ENCODE data around the gene HIVEP3. TPM values are rescaled to one million over a fixed set of nuclear protein-coding genes. Genes with fewer than 3 reads are reported as not detected.

Gene HIVEP3
- total RNA-seq, 1 donor from 2014 or later: 0.37 TPM

- H3F3A ChIP-seq (ENCODE audit: low read depth): no peaks in the 10 kb centered on the region
- no peaks in the 10 kb centered on the region for H3K36me3 ChIP-seq
- H3K79me2 ChIP-seq (ENCODE audit: low read depth): no peaks in the 10 kb centered on the region
- no peak overlapping the region for H3K9ac ChIP-seq
- no peaks in the 10 kb centered on the region for H3K27me3 ChIP-seq
- Mint-ChIP-seq H3K27ac (no peak overlapping the region), H3K36me3 (no peaks in the 10 kb centered on the region), H3K4me1 (no peaks in the 10 kb centered on the region), H3K27me3 (ENCODE audit: insufficient read depth, low read depth) (peaks cover 2% of the 10 kb centered on the region), H3K9me3 (no peaks in the 10 kb centered on the region), H3K4me3 (no peak overlapping the region)
- no peak overlapping the region for H3K4me3 ChIP-seq
- no peak overlapping the region for H3K4me2 ChIP-seq
- TF ChIP-seq EZH2phosphoT487 (IDR thresholded peaks at IDR 0.05) (no peak), EZH2 (IDR thresholded peaks at IDR 0.05) (no peak), CTCF (IDR thresholded peaks at IDR 0.05) (no peak)
- no peaks in the 10 kb centered on the region for H3K4me1 ChIP-seq
- H4K20me1 ChIP-seq (ENCODE audit: low read depth): no peaks in the 10 kb centered on the region
- DNase-seq (ENCODE audit: low spot score): no peak
- H2AFZ ChIP-seq (replicated peaks): no peak overlapping the region
- no peaks in the 10 kb centered on the region for H3K9me3 ChIP-seq (ENCODE audit: low read depth)
- H3K27ac ChIP-seq: no peak overlapping the region
Measured at GRCh38 chr1:41590331-41590730, 328.4 kb downstream of the HIVEP3 start.

- Mint-ChIP-seq H3K9me3 (no peaks in the 10 kb centered on the region), H3K27ac (no peak overlapping the region), H3K27me3 (ENCODE audit: insufficient read depth, low read depth) (peaks cover 2% of the 10 kb centered on the region), H3K4me3 (no peak overlapping the region), H3K4me1 (no peaks in the 10 kb centered on the region), H3K36me3 (no peaks in the 10 kb centered on the region)
- Histone ChIP-seq H3K27me3 (no peaks in the 10 kb centered on the region), H3K4me2 (no peak overlapping the region), H2AFZ (replicated peaks) (no peak overlapping the region), H3K9me3 (ENCODE audit: low read depth) (no peaks in the 10 kb centered on the region), H3K27ac (no peak overlapping the region), H3K36me3 (no peaks in the 10 kb centered on the region), H4K20me1 (ENCODE audit: low read depth) (no peaks in the 10 kb centered on the region), H3F3A (ENCODE audit: low read depth) (no peaks in the 10 kb centered on the region), H3K4me3 (no peak overlapping the region), H3K4me1 (no peaks in the 10 kb centered on the region), H3K9ac (no peak overlapping the region), H3K79me2 (ENCODE audit: low read depth) (no peaks in the 10 kb centered on the region)
- DNase-seq (ENCODE audit: low spot score): no peak
- no peak for TF ChIP-seq EZH2phosphoT487 (IDR thresholded peaks at IDR 0.05)
- no peak for TF ChIP-seq EZH2 (IDR thresholded peaks at IDR 0.05)
- no peak for TF ChIP-seq CTCF (IDR thresholded peaks at IDR 0.05)
Measured at GRCh38 chr1:41589395-41589794, 329.3 kb downstream of the HIVEP3 start.

- Histone ChIP-seq H3K36me3 (no peaks in the 10 kb centered on the region), H3K79me2 (ENCODE audit: low read depth) (no peaks in the 10 kb centered on the region), H3K4me2 (no peak overlapping the region), H3K4me1 (no peaks in the 10 kb centered on the region), H3K4me3 (no peak overlapping the region), H3K27me3 (no peaks in the 10 kb centered on the region), H4K20me1 (ENCODE audit: low read depth) (no peaks in the 10 kb centered on the region), H3K27ac (no peak overlapping the region), H3K9ac (no peak overlapping the region), H3F3A (ENCODE audit: low read depth) (no peaks in the 10 kb centered on the region), H2AFZ (replicated peaks) (no peak overlapping the region), H3K9me3 (ENCODE audit: low read depth) (no peaks in the 10 kb centered on the region)
- TF ChIP-seq CTCF (IDR thresholded peaks at IDR 0.05): no peak
- no peak for TF ChIP-seq EZH2phosphoT487 (IDR thresholded peaks at IDR 0.05)
- no peak for TF ChIP-seq EZH2 (IDR thresholded peaks at IDR 0.05)
- no peaks in the 10 kb centered on the region for H3K4me1 Mint-ChIP-seq
- H3K27me3 Mint-ChIP-seq (ENCODE audit: insufficient read depth, low read depth): peaks cover 2% of the 10 kb centered on the region
- no peaks in the 10 kb centered on the region for H3K36me3 Mint-ChIP-seq
- H3K9me3 Mint-ChIP-seq: no peaks in the 10 kb centered on the region
- no peak overlapping the region for H3K27ac Mint-ChIP-seq
- no peak overlapping the region for H3K4me3 Mint-ChIP-seq
- DNase-seq (ENCODE audit: low spot score): no peak
Measured at GRCh38 chr1:41588334-41588875, 330.3 kb downstream of the HIVEP3 start.
